ENCODE measurements around the gene SEPTIN10.

- TF ChIP-seq, protein P1, sequence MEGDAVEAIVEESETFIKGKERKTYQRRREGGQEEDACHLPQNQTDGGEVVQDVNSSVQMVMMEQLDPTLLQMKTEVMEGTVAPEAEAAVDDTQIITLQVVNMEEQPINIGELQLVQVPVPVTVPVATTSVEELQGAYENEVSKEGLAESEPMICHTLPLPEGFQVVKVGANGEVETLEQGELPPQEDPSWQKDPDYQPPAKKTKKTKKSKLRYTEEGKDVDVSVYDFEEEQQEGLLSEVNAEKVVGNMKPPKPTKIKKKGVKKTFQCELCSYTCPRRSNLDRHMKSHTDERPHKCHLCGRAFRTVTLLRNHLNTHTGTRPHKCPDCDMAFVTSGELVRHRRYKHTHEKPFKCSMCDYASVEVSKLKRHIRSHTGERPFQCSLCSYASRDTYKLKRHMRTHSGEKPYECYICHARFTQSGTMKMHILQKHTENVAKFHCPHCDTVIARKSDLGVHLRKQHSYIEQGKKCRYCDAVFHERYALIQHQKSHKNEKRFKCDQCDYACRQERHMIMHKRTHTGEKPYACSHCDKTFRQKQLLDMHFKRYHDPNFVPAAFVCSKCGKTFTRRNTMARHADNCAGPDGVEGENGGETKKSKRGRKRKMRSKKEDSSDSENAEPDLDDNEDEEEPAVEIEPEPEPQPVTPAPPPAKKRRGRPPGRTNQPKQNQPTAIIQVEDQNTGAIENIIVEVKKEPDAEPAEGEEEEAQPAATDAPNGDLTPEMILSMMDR (IDR thresholded peaks at IDR 0.05) = no peak
- no peak for TF ChIP-seq POLR2AphosphoS5 (IDR thresholded peaks at IDR 0.05)
Observed at GRCh38 chr2:109508556-109508955, 105.2 kb downstream of the SEPTIN10 start.
